Gastroesophageal sphincter (tissue), 3 donors: ENCODE data around the gene MANEAL.

ENCODE experiments used
- CTCF ChIP-seq, 4 experiments: fragments of 200-600 bp in 2 of 4; fragments of 450-650 bp in 2 of 4; sonication (generic) in 1 of 4; IDR thresholded peaks; one replicate each; pipeline ENCODE4 v1.5.1; 2017 to 2019; ENCODE audit warnings: antibody characterized with exemption in 4 of 4, mild to moderate bottlenecking in 2 of 4, moderate library complexity in 2 of 4
- EP300 ChIP-seq: sonication (generic); formaldehyde crosslinking; IDR thresholded peaks from one replicate; pipeline ENCODE4 v1.6.1; 2017; ENCODE audit warnings: antibody characterized with exemption, mild to moderate bottlenecking
- POLR2A ChIP-seq, 2 donors: fragments of 450-650 bp; IDR thresholded peaks; one replicate each; pipeline ENCODE4 v1.6.1; 2017; ENCODE audit warnings: antibody characterized with exemption in 2 of 2, mild to moderate bottlenecking in 2 of 2, moderate library complexity in 1 of 2
- POLR2AphosphoS5 ChIP-seq: sonication (generic); formaldehyde crosslinking; IDR thresholded peaks from one replicate; pipeline ENCODE4 v1.6.1; 2017; ENCODE audit warnings: antibody characterized with exemption

GRCh38 chr1:37762516-37762915, 31.1 kb upstream of the MANEAL start:
- TF ChIP-seq CTCF (IDR thresholded peaks at IDR 0.05) (no peak), EP300 (no peak), POLR2A (IDR thresholded peaks at IDR 0.05) (no peak), POLR2AphosphoS5 (no peak)
